ENCODE results near the gene PLXNA2.

The PLXNA2 gene

GRCh38 chr1:208159555-208160258 lies 84.5 kb downstream of the PLXNA2 start:
- no peak for DNase-seq

- DNase-seq: no peak
These were observed 85.3 kb downstream of the PLXNA2 start for GRCh38 chr1:208158640-208159554.

- DNase-seq: no peak
These were observed 86.4 kb downstream of the PLXNA2 start for GRCh38 chr1:208157769-208158168.

GRCh38 chr1:208156741-208157140 lies 87.4 kb downstream of the PLXNA2 start:
- no peak for DNase-seq

- no peak for DNase-seq
These were observed 87.9 kb downstream of the PLXNA2 start for GRCh38 chr1:208156310-208156709.

- DNase-seq: no peak
These were observed 89.2 kb downstream of the PLXNA2 start for GRCh38 chr1:208154679-208155642.

- DNase-seq: peak; percentile 43
These were observed 90.1 kb downstream of the PLXNA2 start for GRCh38 chr1:208154040-208154439.

- no peak for DNase-seq
These were observed 90.8 kb downstream of the PLXNA2 start for GRCh38 chr1:208153386-208153785.

GRCh38 chr1:208151728-208152598 lies 92.2 kb downstream of the PLXNA2 start:
- DNase-seq: no peak

- DNase-seq: peak; percentile 29
These were observed 93.2 kb downstream of the PLXNA2 start for GRCh38 chr1:208150833-208151458.

GRCh38 chr1:208149776-208150514 lies 94.2 kb downstream of the PLXNA2 start:
- DNase-seq: no peak

GRCh38 chr1:208149213-208149612 lies 95.0 kb downstream of the PLXNA2 start:
- DNase-seq: no peak

- no peak for DNase-seq
These were observed 95.8 kb downstream of the PLXNA2 start for GRCh38 chr1:208148380-208148779.

GRCh38 chr1:208146650-208147049 lies 97.5 kb downstream of the PLXNA2 start:
- no peak for DNase-seq

- no peak for DNase-seq
These were observed 99.0 kb downstream of the PLXNA2 start for GRCh38 chr1:208145167-208145566.

GRCh38 chr1:208142590-208143382 lies 101.4 kb downstream of the PLXNA2 start:
- no peak for DNase-seq

GRCh38 chr1:208141610-208142192 lies 102.5 kb downstream of the PLXNA2 start:
- DNase-seq: no peak

GRCh38 chr1:208139434-208140045 lies 104.6 kb downstream of the PLXNA2 start:
- DNase-seq: no peak

- DNase-seq: no peak
These were observed 107.0 kb downstream of the PLXNA2 start for GRCh38 chr1:208137193-208137592.

Data from NCI-H1417 treated with DMSO at 0.1 percent for 48 hours (cell line).